Mesothelial cell of epicardium (in vitro differentiated cells): ENCODE measurements around the gene NDUFS8. TPM values are rescaled to one million over a fixed set of nuclear protein-coding genes. Genes with fewer than 3 reads are reported as not detected.

Source experiments
- DNase-seq, 2 experiments: peaks; one replicate each; pipeline ENCODE4 v3.0.0; 2021; ENCODE audit warnings: low spot score in 2 of 2; ENCODE audit not compliant: unreplicated experiment in 2 of 2
- H3K27ac Mint-ChIP-seq: 2 replicates; pipeline ENCODE4 v1.8.0; 2021; ENCODE audit warnings: mixed read lengths
- H3K27me3 Mint-ChIP-seq: 2 replicates; pipeline ENCODE4 v1.8.0; 2021; ENCODE audit warnings: low read depth, mixed read lengths
- H3K36me3 Mint-ChIP-seq: 2 replicates; pipeline ENCODE4 v1.8.0; 2021; ENCODE audit warnings: mixed read lengths
- H3K4me1 Mint-ChIP-seq: 2 replicates; pipeline ENCODE4 v1.8.0; 2021; ENCODE audit warnings: mixed read lengths
- H3K4me3 Mint-ChIP-seq: 2 replicates; pipeline ENCODE4 v1.8.0; 2021; ENCODE audit warnings: mild to moderate bottlenecking, moderate library complexity, mixed read lengths
- H3K9me3 Mint-ChIP-seq: 2 replicates; pipeline ENCODE4 v1.8.0; 2021; ENCODE audit warnings: mixed read lengths
- total RNA-seq: library from RNA; stranded (reverse); gene quantifications from 3 replicates; pipeline ENCODE4 v1.2.1, GENCODE V29; 2021
- TF ChIP-seq, protein P1 (sequence below): fragments of 200-600 bp; sonication (generic); IDR thresholded peaks from one replicate; pipeline ENCODE4 v1.5.0; 2021; ENCODE audit warnings: antibody characterized with exemption; ENCODE audit not compliant: unreplicated experiment

The NDUFS8 gene
- total RNA-seq, 1 donor from 2014 or later: 132 TPM

DNA sequence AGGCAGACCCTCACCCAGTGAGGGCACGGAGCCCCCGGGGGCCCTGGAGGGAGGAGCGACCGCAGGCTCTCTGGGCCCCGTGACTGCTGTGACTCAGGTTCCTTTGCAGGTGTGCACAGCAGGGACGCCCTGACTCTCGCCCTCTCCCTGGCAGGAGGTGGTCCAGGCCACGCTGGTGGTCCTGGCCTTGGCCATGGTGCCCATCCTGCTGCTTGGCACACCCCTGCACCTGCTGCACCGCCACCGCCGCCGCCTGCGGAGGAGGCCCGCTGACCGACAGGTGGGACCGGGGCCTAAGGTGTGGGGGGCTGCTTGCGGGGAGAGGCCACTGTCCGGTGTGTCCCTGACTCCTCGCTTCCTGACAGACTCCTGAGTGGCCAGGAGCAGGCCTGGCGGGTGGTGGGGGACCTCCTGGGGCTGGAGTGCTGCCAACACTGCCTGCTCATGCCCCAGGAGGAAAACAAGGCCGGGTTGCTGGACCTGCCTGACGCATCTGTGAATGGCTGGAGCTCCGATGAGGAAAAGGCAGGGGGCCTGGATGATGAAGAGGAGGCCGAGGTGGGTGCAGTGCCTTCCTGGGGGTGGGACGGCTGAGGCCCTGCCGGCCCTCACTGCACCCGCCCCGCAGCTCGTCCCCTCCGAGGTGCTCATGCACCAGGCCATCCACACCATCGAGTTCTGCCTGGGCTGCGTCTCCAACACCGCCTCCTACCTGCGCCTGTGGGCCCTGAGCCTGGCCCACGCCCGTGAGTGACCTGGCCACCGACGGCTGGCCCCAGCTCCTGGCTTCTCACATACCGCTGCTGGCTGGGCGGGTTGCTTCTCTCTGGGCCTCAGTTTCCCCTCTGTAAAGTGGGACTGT, 19.3 kb downstream of the NDUFS8 start:
- Mint-ChIP-seq H3K4me3 (no peak overlapping the region), H3K36me3 (peaks cover 2% of the 10 kb centered on the region), H3K27me3 (no peaks in the 10 kb centered on the region), H3K4me1 (no peaks in the 10 kb centered on the region), H3K9me3 (no peaks in the 10 kb centered on the region), H3K27ac (no peak overlapping the region)
- TF ChIP-seq, protein P1, sequence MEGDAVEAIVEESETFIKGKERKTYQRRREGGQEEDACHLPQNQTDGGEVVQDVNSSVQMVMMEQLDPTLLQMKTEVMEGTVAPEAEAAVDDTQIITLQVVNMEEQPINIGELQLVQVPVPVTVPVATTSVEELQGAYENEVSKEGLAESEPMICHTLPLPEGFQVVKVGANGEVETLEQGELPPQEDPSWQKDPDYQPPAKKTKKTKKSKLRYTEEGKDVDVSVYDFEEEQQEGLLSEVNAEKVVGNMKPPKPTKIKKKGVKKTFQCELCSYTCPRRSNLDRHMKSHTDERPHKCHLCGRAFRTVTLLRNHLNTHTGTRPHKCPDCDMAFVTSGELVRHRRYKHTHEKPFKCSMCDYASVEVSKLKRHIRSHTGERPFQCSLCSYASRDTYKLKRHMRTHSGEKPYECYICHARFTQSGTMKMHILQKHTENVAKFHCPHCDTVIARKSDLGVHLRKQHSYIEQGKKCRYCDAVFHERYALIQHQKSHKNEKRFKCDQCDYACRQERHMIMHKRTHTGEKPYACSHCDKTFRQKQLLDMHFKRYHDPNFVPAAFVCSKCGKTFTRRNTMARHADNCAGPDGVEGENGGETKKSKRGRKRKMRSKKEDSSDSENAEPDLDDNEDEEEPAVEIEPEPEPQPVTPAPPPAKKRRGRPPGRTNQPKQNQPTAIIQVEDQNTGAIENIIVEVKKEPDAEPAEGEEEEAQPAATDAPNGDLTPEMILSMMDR: no peak
- no peak for DNase-seq

DNA sequence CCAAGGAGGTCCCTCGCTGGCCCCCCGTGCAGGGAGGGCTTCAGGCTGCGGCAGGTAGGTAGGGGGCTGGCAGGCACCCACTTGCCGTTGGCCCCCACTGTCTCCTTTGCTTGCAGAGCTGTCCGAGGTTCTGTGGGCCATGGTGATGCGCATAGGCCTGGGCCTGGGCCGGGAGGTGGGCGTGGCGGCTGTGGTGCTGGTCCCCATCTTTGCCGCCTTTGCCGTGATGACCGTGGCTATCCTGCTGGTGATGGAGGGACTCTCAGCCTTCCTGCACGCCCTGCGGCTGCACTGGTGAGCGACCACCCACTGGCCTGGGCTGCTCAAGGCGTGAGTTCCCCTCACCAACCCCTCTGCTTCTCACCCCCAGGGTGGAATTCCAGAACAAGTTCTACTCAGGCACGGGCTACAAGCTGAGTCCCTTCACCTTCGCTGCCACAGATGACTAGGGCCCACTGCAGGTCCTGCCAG, 19.9 kb downstream of the NDUFS8 start:
- no peaks in the 10 kb centered on the region for H3K4me1 Mint-ChIP-seq
- H3K36me3 Mint-ChIP-seq: peaks cover 4% of the 10 kb centered on the region
- no peak overlapping the region for H3K27ac Mint-ChIP-seq
- H3K27me3 Mint-ChIP-seq: no peaks in the 10 kb centered on the region
- TF ChIP-seq, protein P1: no peak
- H3K4me3 Mint-ChIP-seq: no peak overlapping the region
- DNase-seq: no peak
- no peaks in the 10 kb centered on the region for H3K9me3 Mint-ChIP-seq

DNA sequence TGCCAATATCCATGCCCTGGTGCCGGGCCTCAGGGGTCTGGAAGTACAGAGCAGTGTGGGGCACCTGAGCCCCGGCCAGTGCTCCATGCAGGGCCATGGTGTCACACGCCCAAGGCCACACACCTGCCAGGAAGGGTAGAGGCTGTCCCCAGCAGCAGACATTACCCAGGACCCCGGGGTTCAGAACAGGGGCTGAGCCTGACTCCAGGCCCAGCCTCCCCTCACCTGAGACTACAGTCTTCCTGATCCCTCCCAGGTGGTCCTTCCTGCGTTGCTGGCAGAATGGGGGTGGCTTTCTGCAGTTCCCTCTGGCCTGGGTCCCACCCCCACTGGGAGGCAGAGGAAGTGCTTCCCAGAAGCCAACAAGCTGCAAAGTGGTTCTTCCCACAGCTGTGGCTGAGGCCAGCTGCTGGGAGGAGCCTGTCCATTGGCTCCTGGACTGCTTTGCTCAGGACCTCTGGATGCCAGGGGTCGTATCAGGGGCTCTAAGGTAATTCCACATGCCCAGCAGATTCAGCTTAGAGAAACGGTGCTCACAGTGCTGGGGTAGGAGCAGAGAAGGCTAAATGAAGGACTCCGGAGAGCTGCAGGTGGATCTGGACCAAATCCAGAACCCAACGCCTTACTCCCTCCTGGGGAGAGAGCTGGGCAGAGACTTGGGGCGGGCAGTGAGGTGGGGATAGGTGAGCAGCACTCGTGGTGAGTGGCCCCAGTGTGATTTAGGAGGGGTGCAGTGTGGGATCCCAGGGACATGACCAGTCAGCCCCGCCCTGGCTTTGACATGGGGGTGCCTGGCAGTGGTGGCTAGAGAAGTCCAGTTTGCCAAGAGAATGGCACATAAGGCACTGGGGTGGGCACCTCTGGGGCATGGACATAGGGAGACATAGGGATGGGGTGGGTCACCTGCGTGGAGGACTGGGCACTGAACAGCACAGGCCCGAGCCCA, 21.0 kb downstream of the NDUFS8 start:
- H3K4me3 Mint-ChIP-seq: no peak overlapping the region

DNA sequence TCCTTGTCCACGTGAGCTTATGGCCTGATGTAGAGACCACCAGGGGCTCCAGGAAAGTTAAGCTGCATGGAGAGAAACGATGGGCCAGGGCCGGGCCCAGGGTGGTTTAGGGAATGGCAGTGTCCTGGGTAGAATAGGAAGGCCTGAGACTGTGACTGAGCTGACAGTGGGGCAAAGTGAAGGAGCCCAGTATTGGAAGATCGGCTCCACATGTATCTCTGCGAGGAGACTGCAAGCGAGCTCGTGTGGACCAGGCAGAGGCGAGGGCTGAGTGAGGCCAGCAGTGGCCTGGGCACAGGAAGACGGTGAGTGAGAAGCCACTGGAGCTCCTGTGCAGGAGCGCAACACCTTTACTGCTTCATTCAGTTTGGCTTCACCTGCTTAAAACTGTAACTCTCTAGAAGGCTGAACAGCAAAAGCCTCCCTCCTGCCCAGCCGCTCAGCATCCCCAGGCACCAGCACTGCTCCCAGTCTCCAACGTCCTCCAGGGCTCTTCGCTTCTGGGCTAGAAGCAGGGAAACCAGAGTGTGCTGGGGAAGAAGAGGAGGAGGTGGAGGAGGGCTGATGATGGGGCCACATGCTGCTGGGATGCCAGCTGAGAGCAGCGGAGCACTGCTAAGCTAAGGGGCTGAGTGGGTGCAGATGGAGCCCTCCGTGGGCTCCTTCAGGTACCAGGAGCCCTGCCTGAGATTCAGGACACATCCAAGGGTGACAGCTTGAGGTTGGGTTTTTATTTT, 21.8 kb downstream of the NDUFS8 start:
- Mint-ChIP-seq H3K36me3 (peaks cover 13% of the 10 kb centered on the region), H3K27ac (peak overlapping the region; percentile 5), H3K4me1 (no peaks in the 10 kb centered on the region), H3K4me3 (no peak overlapping the region), H3K27me3 (no peaks in the 10 kb centered on the region), H3K9me3 (no peaks in the 10 kb centered on the region)
- no peak for DNase-seq
- TF ChIP-seq, protein P1: no peak

More for the DNA sequence above, 21.0 kb downstream of the NDUFS8 start:
- TF ChIP-seq, protein P1: no peak
- H3K36me3 Mint-ChIP-seq: peaks cover 8% of the 10 kb centered on the region
- H3K4me1 Mint-ChIP-seq: no peaks in the 10 kb centered on the region
- H3K27me3 Mint-ChIP-seq: no peaks in the 10 kb centered on the region
- peak overlapping the region; percentile 5 for H3K27ac Mint-ChIP-seq
- no peak for DNase-seq
- no peaks in the 10 kb centered on the region for H3K9me3 Mint-ChIP-seq

DNA sequence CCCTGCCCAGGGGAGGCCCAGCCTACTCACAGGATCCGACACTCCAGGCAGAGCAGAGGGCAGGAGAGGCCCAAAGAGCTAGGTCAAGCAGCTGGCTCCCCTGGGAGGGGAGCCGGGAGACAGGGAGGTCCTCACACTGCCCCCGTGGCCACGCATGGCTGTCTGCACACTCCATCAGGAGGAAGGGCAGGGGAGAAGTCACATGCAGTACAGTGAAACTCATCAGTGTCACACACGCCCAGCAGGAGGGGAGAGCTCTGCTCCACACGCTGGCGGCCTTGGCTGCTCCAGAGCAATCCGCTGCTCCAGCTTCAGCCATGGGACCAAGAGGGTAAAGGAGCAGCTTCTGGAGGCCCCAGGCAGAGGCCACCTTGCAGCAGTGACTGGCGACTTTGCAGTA, 22.6 kb downstream of the NDUFS8 start:
- H3K27ac Mint-ChIP-seq: no peak overlapping the region
- TF ChIP-seq, protein P1: no peak
- H3K36me3 Mint-ChIP-seq: peaks cover 20% of the 10 kb centered on the region
- no peaks in the 10 kb centered on the region for H3K27me3 Mint-ChIP-seq
- no peak overlapping the region for H3K4me3 Mint-ChIP-seq
- H3K9me3 Mint-ChIP-seq: no peaks in the 10 kb centered on the region
- no peaks in the 10 kb centered on the region for H3K4me1 Mint-ChIP-seq
- no peak for DNase-seq
